Endothelial cell of umbilical vein (primary cell): ENCODE measurements around the gene TGFBI. TPM values are rescaled to one million over a fixed set of nuclear protein-coding genes. Genes with fewer than 3 reads are reported as not detected.

Experiments
- BruUV-seq: library from RNA; stranded (reverse); fragments of 400-500 nt; replicated peaks from 2 replicates; lab custom pipeline; 2021; lab: Mats Ljungman, UMichigan
- CTCF ChIA-PET: fragments of 300-600, 350-600 bp; sonication (Branson Sonifier 250); formaldehyde crosslinking; loops from one replicate; lab custom pipeline; 2021; ENCODE audit warnings: antibody characterized with exemption, inconsistent platforms; lab: Charles Lee
- POLR2A ChIA-PET: fragments of 300-600, 350-600 bp; sonication (Branson Sonifier 250); formaldehyde crosslinking; loops from one replicate; lab custom pipeline; 2021; ENCODE audit warnings: antibody characterized with exemption, inconsistent platforms; lab: Charles Lee
- DNase-seq: peaks from one replicate; pipeline ENCODE4 v3.0.0-alpha.2; 2011; ENCODE audit warnings: low read depth, low spot score
- FAIRE-seq: peaks from 2 replicates; lab custom pipeline; 2011; peaks lifted over from hg19 to GRCh38; lab: Jason Lieb, UNC
- H2AFZ ChIP-seq: 2 replicates; pipeline ENCODE4 v1.6.0; 2012; ENCODE audit warnings: low read depth, low read length, control low read depth, inconsistent platforms
- H3K27ac ChIP-seq: 2 replicates; pipeline ENCODE4 v1.5.1; 2011; ENCODE audit warnings: low read depth, mild to moderate bottlenecking, control low read depth, low read length, moderate library complexity; ENCODE audit not compliant: insufficient read depth
- H3K27me3 ChIP-seq, 2 experiments: 2 replicates each; pipeline versions ENCODE4 v1.6.0 to v1.6.1; 2011; ENCODE audit warnings: low read length in 2 of 2, mixed read lengths in 1 of 2; ENCODE audit not compliant: control insufficient read depth in 2 of 2, insufficient read depth in 2 of 2
- H3K36me3 ChIP-seq, 2 experiments: 2 replicates in 1 of 2; 3 replicates in 1 of 2; pipeline ENCODE4 v1.5.1; 2011; ENCODE audit warnings: low read length in 2 of 2, mild to moderate bottlenecking in 1 of 2, moderate library complexity in 1 of 2; ENCODE audit not compliant: control insufficient read depth in 2 of 2, insufficient read depth in 2 of 2; ENCODE audit errors: extremely low read depth in 1 of 2
- H3K4me1 ChIP-seq: 3 replicates; pipeline ENCODE4 v1.5.1; 2011; ENCODE audit warnings: mild to moderate bottlenecking, low read length; ENCODE audit not compliant: control insufficient read depth, insufficient read depth; ENCODE audit errors: extremely low read depth
- H3K4me2 ChIP-seq: 2 replicates; pipeline ENCODE4 v1.6.1; 2011; ENCODE audit warnings: low read length, control low read depth, mixed read lengths; ENCODE audit not compliant: insufficient read depth
- H3K4me3 ChIP-seq, 3 experiments: fragments of 200-600 bp in 1 of 3; sonication (generic), shearing (Covaris generic) in 1 of 3; replicated peaks in 1 of 3; 2 replicates each; pipeline ENCODE4 v1.5.1; 2011 to 2016; ENCODE audit warnings: control low read depth in 3 of 3, low read length in 3 of 3, mild to moderate bottlenecking in 2 of 3, inconsistent platforms in 1 of 3, low read depth in 1 of 3, moderate library complexity in 1 of 3; ENCODE audit not compliant: insufficient read depth in 1 of 3
- H3K79me2 ChIP-seq: 2 replicates; pipeline ENCODE4 v1.6.0; 2012; ENCODE audit warnings: low read length, inconsistent platforms; ENCODE audit not compliant: control insufficient read depth, insufficient read depth
- H3K9ac ChIP-seq: replicated peaks from 2 replicates; pipeline ENCODE3; 2011; ENCODE audit warnings: low read length, control low read depth; ENCODE audit not compliant: insufficient read depth; ENCODE audit errors: extremely low read depth
- H3K9me1 ChIP-seq: replicated peaks from 3 replicates; pipeline ENCODE4 v1.6.0; 2011; ENCODE audit warnings: mild to moderate bottlenecking, low read length; ENCODE audit not compliant: control insufficient read depth, insufficient read depth; ENCODE audit errors: extremely low read depth
- H3K9me3 ChIP-seq: replicated peaks from 2 replicates; pipeline ENCODE4 v1.5.1; 2012; ENCODE audit warnings: low read length, inconsistent platforms; ENCODE audit not compliant: control insufficient read depth, insufficient read depth
- H4K20me1 ChIP-seq: replicated peaks from 2 replicates; pipeline ENCODE3; 2011; ENCODE audit warnings: mild to moderate bottlenecking, low read length; ENCODE audit not compliant: control insufficient read depth, insufficient read depth; ENCODE audit errors: extremely low read depth
- CTCF ChIP-seq, 2 donors: IDR thresholded peaks; 1 replicate in 1 of 2; 2 replicates in 1 of 2; pipeline ENCODE4 v1.5.1; 2011; ENCODE audit warnings: low read length in 2 of 2, mild to moderate bottlenecking in 2 of 2, moderate library complexity in 2 of 2, control low read depth in 1 of 2, inconsistent platforms in 1 of 2, low read depth in 1 of 2; ENCODE audit not compliant: insufficient read depth in 1 of 2; ENCODE audit errors: extremely low read depth in 1 of 2
- EZH2 ChIP-seq: IDR thresholded peaks from 2 replicates; pipeline ENCODE4 v1.6.1; 2012; ENCODE audit warnings: borderline replicate concordance, low read depth, mild to moderate bottlenecking, moderate library complexity, low read length, inconsistent platforms; ENCODE audit not compliant: severe bottlenecking
- FOS ChIP-seq: IDR thresholded peaks from 2 replicates; pipeline ENCODE4 v1.6.1; 2011; ENCODE audit warnings: mild to moderate bottlenecking, low read length, moderate library complexity, borderline replicate concordance; ENCODE audit not compliant: insufficient read depth
- GATA2 ChIP-seq: IDR thresholded peaks from 2 replicates; pipeline ENCODE4 v1.7.0; 2011; ENCODE audit warnings: low read depth, mild to moderate bottlenecking, moderate library complexity, mixed read lengths, low read length; ENCODE audit not compliant: insufficient read length, insufficient read depth
- JUN ChIP-seq: IDR thresholded peaks from 2 replicates; pipeline ENCODE4 v1.6.1; 2011; ENCODE audit warnings: borderline replicate concordance, low read depth; ENCODE audit not compliant: insufficient read length, insufficient read depth
- MAX ChIP-seq: IDR thresholded peaks from 2 replicates; pipeline ENCODE4 v1.6.1; 2011; ENCODE audit not compliant: insufficient read depth, insufficient read length
- MYC ChIP-seq: IDR thresholded peaks from one replicate; pipeline ENCODE4 v1.6.1; 2011; ENCODE audit warnings: mild to moderate bottlenecking, low read depth, low read length
- POLR2A ChIP-seq: IDR thresholded peaks from 2 replicates; pipeline ENCODE4 v1.6.1; 2012; ENCODE audit warnings: low read depth, mild to moderate bottlenecking, control low read depth, low read length
- POLR2AphosphoS5 ChIP-seq: IDR thresholded peaks from 2 replicates; pipeline ENCODE4 v1.6.1; 2012; ENCODE audit warnings: low read depth, mild to moderate bottlenecking, control low read depth, low read length, moderate library complexity; ENCODE audit not compliant: insufficient read depth
- dilution Hi-C: fragments of 300-500 bp; cut with MboI; formaldehyde crosslinking; loops from one replicate; pipeline ENCODE4 v1.15.0; 2019; ENCODE audit warnings: low sequenced_read_pairs; ENCODE audit not compliant: extremely low pct_ligation_motif_present
- intact Hi-C: fragments of 100-400 bp; cut with micrococcal nuclease; formaldehyde crosslinking; loops from one replicate; pipeline ENCODE4 v1.10.0; 2022
- polyA plus RNA-seq, 4 experiments: library from polyadenylated mRNA; depleted of rRNA in 3 of 4; stranded (reverse) in 3 of 4; unstranded in 1 of 4; fragments of >200 nt; gene quantifications; 2 replicates each; pipeline versions ENCODE4 v1.2.1 to v1.2.3, GENCODE V29; 2011 to 2012; ENCODE audit warnings: missing spikeins in 1 of 4
- total RNA-seq: library from RNA; stranded (reverse); gene quantifications from 2 replicates; pipeline ENCODE4 v1.2.3, GENCODE V29; 2021

Gene TGFBI
- total and polyA plus RNA-seq, 2 donors (not counting 3 experiments of a cell fraction or from before 2014, with no cell fraction given), result 6.5 to 18.9 TPM

DNA sequence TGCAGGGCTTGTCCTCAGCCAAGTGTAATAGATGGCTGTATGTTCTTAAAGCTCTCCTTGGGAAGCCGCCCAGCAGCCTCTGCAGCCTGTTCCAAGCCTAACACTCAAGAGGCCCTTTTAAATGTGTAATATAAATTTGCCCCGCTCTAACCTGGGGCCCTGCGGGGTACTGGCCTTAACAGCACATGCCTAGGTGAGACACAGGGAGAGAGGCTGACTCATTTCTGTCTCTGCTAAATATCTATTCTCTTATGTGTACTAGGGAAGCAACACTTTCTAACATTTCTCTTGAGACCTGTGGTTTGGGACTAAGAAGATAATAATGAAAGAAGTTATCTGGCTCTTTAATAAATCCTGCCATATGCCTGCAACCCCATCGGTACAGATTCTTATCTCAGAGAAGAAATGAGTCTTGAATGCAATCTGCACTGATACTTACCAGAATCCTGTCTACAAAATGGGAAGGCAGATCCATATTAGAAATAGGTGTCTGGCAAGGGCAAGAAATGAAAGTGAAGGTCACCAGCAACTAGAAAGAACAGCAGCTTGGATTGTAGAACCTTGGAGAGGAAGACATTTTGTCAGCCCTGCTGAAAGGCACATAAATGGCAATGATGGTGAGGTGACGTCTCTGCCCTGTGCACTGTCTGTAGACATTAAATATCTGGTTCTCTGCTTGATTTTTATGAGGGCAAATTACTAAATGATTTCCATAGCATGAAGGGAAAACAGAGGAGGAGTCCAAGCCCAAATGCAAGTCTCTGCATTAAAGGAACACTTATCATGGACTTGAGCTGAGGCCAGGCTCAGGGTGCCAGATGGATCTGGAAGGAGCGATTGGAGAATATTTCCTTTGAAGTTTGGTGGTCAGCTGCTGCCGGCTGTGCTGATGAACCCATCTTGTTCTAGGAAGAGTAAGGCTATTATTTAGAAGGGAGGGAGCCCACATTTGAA, 14.5 kb upstream of the TGFBI start:
- intact Hi-C loops, result no loop called here

More for the DNA sequence above, 14.5 kb upstream of the TGFBI start:
- no peak for TF ChIP-seq GATA2
- TF ChIP-seq MYC, result no peak
- TF ChIP-seq CTCF (IDR thresholded peaks at IDR 0.05; ENCODE audit: extremely low read depth in 1 of 2, insufficient read depth in 1 of 2, low read depth in 1 of 2, low read length in 2 of 2), result no peak
- TF ChIP-seq POLR2AphosphoS5, result no peak
- TF ChIP-seq POLR2A, result no peak
- no peak for TF ChIP-seq EZH2
- no peak for TF ChIP-seq JUN
- TF ChIP-seq MAX, result no peak
- TF ChIP-seq FOS, result no peak
- FAIRE-seq (no peak), DNase-seq (no peak)
- Histone ChIP-seq H4K20me1 (no peaks in the 10 kb centered on the region), H3K9me1 (no peaks in the 10 kb centered on the region), H3K4me1 (peaks cover 33% of the 10 kb centered on the region), H2AFZ (no peak overlapping the region), H3K36me3 (no peaks in the 10 kb centered on the region), H3K27ac (no peak overlapping the region), H3K9ac (no peak overlapping the region), H3K9me3 (no peaks in the 10 kb centered on the region), H3K27me3 (no peaks in the 10 kb centered on the region), H3K4me2 (no peak overlapping the region), H3K4me3 (no peak overlapping the region), H3K79me2 (no peaks in the 10 kb centered on the region)
- no TSS peak for BruUV-seq
- ChIA-PET CTCF (interaction anchor here (1.6 kb wide), 1 partner anchor 20 kb away, joined by 3 read pairs; no protein-coding TSS in a partner anchor), POLR2A (no interaction called here)
- dilution Hi-C loops, result no loop called here
